GM21447 (cell line): ENCODE data around the gene FSD1.
"Not testable (repeated sequence)": the region's sequence is repeated elsewhere in the genome, so short reads cannot be mapped to it uniquely, and the experiment has no call there.

ENCODE experiments used
- ATAC-seq: cut with Tn5 transposase; IDR thresholded peaks from one replicate; pipeline ENCODE4 v1.9.1; 2021; ENCODE audit not compliant: unreplicated experiment

FSD1 gene

GRCh38 chr19:4284176-4284958 is 20.0 kb upstream of the FSD1 start:
- no peak for ATAC-seq

- no peak for ATAC-seq
These were observed 19.4 kb upstream of the FSD1 start for GRCh38 chr19:4284974-4285373.

- not testable (repeated sequence) for ATAC-seq
These were observed 18.3 kb upstream of the FSD1 start for GRCh38 chr19:4286141-4286540.

GRCh38 chr19:4288091-4288777 is 16.2 kb upstream of the FSD1 start:
- no peak for ATAC-seq

- no peak for ATAC-seq
These were observed 13.1 kb upstream of the FSD1 start for GRCh38 chr19:4291184-4291732.

GRCh38 chr19:4292515-4292914 is 11.9 kb upstream of the FSD1 start:
- no peak for ATAC-seq

- no peak for ATAC-seq
These were observed 10.0 kb upstream of the FSD1 start for GRCh38 chr19:4294389-4294788.

GRCh38 chr19:4295972-4296771 is 8.2 kb upstream of the FSD1 start:
- ATAC-seq, result no peak

GRCh38 chr19:4297901-4298809 is 6.2 kb upstream of the FSD1 start:
- no peak for ATAC-seq

GRCh38 chr19:4298810-4299550 is 5.4 kb upstream of the FSD1 start:
- no peak for ATAC-seq

- ATAC-seq, result no peak
These were observed 3.8 kb upstream of the FSD1 start for GRCh38 chr19:4300589-4300988.

GRCh38 chr19:4301590-4302242 is 2.7 kb upstream of the FSD1 start:
- no peak for ATAC-seq

- ATAC-seq, result no peak
These were observed 2.2 kb upstream of the FSD1 start, which contains the start of gene TMIGD2 for GRCh38 chr19:4302243-4302640. TSS of gene TMIGD2 (minus strand) at chr19:4302389. CDS start at chr19:4302385, 4 bp downstream.

GRCh38 chr19:4303819-4304537 is 420 bp upstream of the FSD1 start:
- ATAC-seq, result no peak

- no peak for ATAC-seq
These were observed 837 bp downstream of the FSD1 start for GRCh38 chr19:4305257-4305612.

GRCh38 chr19:4305659-4306058 is 1.3 kb downstream of the FSD1 start:
- ATAC-seq, result no peak

GRCh38 chr19:4310247-4311121 is 6.1 kb downstream of the FSD1 start:
- no peak for ATAC-seq
